NCI-H1930 (cell line): ENCODE data around the gene FBXO42.
"Not testable (repeated sequence)": the region's sequence is repeated elsewhere in the genome, so short reads cannot be mapped to it uniquely, and the experiment has no call there.

Source experiments
- DNase-seq, 2 experiments: peaks; one replicate each; lab custom pipeline; 2025; lab: John Stamatoyannopoulos, UW

FBXO42 gene

DNA sequence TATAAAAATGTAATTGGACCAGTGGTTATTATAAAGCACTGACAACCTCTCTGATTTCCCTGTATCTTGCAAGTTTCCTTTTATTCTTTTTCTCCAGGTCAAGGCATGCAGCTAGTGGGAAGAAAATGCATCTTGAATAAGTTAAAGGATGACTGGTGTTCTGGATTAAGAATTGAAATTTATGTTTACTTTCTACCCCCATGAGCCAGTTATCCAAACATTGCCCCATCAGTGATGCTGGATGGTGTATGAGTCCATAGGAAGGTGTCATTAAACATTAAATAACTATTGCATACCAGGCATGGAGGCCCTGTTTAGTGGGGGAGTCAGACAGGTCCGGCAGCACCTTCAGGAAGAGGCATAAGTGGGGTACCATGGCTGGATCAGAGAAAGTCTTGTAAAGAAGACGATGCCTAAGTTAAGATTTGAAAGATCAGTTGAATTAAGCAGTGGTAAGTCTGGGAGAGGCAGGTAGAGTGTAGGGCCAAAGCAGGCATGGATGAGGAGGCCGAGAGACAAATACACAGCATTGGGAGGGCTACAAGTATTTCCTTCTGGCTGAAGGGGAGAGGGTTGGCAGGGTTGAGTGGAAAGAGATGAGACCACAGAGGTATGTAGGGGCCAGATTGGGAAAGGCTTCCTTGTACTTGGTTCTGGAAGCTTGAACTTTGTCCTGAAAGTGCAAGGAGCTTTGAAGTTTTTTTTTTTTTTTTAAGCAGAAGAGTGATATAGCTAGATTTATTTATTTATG, 20.4 kb upstream of the FBXO42 start:
- DNase-seq = no peak

- DNase-seq = no peak
Observed at GRCh38 chr1:16371725-16372124, 19.4 kb upstream of the FBXO42 start.

DNA sequence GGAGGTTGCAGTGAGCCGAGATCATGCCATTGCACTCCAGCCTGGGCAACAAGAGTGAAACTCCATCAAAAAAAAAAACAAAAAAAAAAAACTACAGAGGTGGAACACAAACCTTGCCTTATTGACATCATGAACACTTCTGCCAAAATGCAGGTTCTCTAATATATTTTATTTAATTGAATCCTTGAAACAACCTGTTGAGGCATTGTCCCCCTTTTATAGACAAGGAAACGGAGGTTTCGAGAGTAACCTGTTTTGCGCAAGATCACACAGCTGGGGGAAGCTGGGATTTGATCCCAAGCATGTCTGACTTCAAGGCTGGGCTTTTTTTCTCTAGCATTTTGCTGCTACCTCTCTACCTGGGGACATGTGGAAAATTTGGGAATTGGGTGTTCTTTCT, 17.5 kb upstream of the FBXO42 start:
- DNase-seq = no peak

DNA sequence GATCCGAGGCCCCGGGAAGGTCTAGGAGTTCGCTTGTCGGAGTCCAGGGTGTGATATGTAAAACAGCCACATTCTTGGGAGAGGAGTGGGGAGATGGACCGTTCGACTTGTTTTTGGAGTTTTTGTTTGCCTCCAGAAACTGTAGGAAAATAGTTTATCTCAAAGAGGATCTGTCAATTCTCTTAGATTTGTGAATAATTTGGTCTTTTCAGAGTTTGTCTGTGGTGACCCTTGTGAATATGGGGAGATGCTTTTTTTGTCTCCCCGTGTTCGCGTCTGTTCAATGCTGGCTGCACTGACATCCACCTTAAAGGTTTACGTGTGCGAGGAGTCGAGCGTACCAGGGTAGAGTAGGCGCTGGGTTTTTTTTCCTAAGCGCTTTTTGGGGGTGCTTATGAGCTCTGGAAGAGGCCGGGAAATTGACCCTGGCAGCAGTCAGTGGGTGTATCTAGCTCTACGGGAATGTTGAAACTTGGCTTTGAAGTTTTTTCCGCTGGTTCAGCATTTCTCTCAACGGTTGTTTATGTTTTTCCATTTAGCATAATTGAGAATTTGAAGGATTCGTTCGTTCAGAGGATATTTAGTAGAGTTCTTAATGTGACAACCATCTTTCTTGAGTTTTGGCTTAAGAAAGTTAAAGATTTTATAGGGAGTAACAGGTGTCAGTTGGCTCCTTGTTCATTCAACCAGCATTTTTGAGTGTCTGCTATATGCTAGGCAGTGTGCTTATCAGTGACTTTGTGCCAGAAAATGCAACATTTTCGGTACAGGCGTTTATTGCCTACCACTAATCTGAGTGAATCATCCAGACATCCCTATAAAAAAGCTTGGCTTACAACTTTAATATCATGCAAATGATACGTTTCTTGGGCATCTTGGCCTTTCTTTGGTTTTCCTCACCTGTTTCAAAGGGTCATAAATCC, 15.9 kb upstream of the FBXO42 start:
- DNase-seq = no peak

- DNase-seq = peak; percentile 67 to 69
Observed at GRCh38 chr1:16367258-16367967, 15.1 kb upstream of the FBXO42 start.

- DNase-seq = peak; percentile 97 to 98
Observed at GRCh38 chr1:16366722-16367257, 14.5 kb upstream of the FBXO42 start, which contains the start of gene SZRD1. TSS of gene SZRD1 (plus strand) at chr1:16367242. CDS start at chr1:16367258, 16 bp downstream.

DNA sequence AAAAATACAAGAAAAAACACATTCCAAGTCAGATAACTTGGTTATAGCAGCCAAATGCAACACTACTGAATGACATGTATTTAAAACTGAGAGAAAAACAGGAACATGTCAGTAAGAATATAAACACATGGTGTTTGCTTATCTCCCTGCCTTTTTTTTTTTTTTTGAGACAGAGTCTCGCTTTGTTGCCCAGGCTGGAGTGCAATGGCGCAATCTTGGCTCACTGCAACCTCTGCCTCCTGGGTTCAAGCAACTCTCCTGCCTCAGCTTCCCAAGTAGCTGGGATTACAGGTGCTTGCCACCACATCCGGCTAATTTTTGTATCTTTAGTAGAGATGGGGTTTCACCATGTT, 12.8 kb upstream of the FBXO42 start:
- not testable (repeated sequence) for DNase-seq

DNA sequence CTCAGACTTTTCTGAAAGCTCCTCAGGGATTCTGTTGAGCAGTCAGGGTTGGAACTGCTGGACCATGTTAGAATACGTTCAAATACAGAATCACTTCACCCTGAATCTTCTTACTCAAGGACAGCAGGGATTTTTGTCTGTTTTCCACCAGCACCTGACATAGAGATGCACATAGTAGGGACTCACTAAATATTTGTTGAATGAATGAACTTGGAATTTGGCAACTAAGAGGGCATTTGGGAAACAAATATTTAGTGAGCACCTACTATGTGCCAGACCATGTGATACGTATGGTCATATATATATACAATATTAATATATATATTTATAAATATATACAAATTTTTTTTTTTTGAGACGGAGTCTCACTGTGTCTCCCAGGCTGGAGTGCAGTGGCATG, 4.6 kb upstream of the FBXO42 start:
- no peak for DNase-seq

DNA sequence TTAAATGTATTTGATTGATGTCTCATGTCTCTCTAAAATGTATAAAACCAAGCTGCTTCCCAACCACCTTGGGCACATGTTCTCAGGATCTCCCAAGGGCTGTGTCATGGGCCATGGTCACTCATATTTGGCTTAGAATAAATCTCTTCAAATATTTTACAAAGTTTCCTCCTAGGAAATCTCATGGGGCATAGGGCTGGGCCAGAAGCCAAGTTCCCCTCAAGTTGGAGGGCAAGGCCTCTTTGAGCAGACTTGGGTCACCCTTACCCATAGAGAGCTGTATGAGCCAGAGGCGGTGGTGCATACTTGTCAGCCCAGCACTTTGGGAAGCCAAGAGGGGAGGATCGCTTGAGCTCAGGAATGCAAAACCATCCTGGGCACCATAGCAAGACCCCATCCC, 2.3 kb upstream of the FBXO42 start:
- DNase-seq = no peak

- DNase-seq = no peak
Observed at GRCh38 chr1:16352842-16353535, 709 bp upstream of the FBXO42 start.

- DNase-seq = no peak
Observed at GRCh38 chr1:16351456-16351993, 755 bp downstream of the FBXO42 start.

DNA sequence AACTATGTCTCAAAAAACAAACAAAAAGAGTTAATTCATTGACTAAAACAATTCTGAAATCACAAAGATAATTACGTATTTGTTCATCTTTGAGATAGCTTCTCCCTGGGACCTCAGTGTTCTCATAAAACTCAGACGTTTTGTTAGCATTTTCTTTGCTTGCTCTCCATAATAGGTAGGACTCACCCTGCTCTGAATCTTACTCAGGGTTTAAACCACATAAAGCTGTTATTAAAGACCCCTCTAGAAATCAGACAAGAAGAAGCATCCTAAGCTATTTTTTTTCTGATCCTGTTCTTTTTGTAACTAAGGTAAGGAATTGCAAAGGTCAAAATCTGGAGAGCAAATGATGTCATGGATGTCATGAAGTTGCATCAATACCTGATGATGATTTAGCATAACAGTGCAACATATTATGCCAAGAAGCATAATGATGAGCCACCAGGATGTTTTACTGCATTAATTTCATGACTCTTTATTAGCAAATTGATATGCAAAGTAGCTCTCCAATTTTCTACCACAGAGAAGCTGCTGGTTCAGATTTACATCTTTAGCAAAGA, 2.4 kb downstream of the FBXO42 start:
- DNase-seq = no peak

GRCh38 chr1:16348414-16349182, 3.7 kb downstream of the FBXO42 start:
- no peak for DNase-seq

GRCh38 chr1:16343276-16343675, 9.0 kb downstream of the FBXO42 start:
- DNase-seq = not testable (repeated sequence)

GRCh38 chr1:16342331-16343062, 9.8 kb downstream of the FBXO42 start:
- no peak for DNase-seq

- no peak for DNase-seq
Observed at GRCh38 chr1:16340673-16341072, 11.6 kb downstream of the FBXO42 start.

- no peak for DNase-seq
Observed at GRCh38 chr1:16338961-16339360, 13.3 kb downstream of the FBXO42 start.

DNA sequence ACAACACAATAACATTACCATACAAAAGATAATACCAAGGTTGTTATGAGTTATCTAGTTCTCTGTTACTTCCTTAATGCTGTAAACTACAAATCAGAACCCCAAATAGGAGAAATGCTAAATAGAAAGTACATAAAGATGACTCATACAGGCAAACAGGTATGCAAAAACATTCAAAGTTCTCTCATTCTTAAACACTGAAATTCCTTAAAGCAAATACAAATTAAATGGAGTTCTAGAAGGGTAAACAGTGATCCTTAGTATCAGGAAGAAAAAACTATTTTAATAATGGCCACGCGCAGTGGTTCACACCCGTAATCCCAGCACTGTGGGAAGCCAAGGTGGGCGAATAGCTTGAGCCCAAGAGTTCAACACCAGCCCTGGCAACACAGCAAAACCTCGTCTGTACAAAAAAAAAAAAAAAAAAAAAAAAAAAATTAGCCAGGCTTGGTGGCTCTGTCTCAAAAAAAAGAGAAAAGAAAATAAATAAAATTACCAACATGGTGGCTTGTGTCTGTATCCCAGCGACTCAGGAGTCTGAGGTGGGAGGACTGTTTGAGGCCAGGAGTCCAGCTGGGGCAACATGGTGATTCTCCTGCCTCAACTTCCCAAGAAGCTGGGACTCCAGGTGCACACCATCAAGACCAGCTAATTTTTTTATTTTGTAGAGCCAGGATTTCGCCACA, 17.5 kb downstream of the FBXO42 start:
- no peak for DNase-seq

DNA sequence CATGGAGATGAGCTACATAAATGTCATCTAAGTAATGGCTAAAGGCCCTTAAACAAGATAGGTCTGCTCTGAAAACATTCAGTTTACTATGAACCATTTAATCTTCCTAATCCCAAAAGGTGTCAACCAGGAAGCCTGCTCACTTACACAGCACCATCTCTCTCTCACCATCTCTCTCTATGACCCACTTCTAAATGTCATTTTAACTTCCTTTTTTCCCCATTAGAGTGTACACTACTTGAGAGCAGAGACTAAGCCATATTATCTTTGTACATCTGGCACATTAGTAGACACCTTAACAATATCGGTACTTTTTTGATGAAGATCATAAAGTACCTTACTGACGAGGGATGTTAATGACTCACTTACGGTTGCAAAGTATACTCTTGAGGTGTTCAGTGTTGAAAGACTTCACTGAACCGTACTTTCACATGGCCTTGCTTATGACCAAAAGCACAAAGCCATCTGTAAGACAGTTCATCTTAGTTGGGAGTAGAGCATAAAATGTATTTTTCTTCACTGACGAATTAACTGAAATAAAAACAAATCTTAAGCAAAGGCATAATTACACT, 25.4 kb downstream of the FBXO42 start:
- no peak for DNase-seq
